ENCODE data around the gene ZBTB20. TPM values are rescaled to one million over a fixed set of nuclear protein-coding genes. Genes with fewer than 3 reads are reported as not detected.
A peak's percentile ranks its signal among the peaks of the same experiment; 100 is the strongest.

ZBTB20 gene
- total RNA-seq = 66.4 TPM
- long read RNA-seq, full-length matches to known transcripts = 8 of 112 reads
- long read RNA-seq, partial matches to known transcripts = 15 of 112 reads
- long read RNA-seq, other reads (novel, unspliced or antisense) = 89 of 112 reads

DNA sequence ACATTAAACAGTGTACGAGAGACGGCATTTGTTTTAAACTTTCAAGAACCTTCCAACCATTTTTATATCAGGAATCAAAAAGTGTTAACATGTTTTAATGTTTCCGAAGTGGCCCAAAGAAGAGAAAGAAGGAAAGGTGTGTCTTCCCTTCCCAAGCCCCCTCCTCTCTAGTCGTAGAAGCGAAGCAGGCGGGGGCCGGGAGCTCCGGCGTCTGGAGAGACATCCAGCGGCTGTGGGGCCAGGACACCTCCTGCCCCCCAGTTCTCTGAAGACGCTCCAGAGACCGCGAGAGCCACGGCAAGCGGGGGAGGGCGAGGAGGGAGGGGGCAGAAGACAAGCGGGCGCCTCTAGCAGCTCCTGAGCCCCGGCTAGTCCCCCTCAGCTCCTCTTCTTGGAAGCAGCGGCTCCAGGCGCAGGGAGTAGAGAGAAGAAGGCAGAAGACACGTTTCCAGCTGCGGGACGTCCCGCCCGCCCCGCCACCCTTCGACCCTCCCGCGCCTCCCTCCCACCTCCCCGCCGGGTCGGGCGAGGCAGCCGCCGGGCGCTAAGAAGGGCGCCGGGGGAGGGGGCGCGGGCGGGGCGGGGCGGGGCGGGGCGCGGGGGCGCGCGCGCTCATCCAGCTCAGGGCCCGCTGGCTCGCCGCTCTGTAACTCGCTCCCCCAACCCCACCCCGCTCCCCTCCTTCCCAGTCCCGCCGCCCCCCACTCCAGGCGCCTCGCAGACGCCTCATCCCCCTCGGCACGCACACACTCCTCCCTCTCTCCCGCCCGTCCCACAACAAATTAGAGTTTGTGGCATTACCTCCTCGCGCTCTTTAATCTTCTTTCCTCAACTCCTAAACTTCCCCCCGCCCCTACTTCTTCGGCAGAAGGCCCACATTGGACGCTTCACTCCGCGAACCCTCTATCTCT is at the start of gene ZBTB20:
Gene ZBTB20 (minus strand): TSS at position 871 of the 911 bp plus-strand sequence.
- DNase-seq = peak; percentile 77
- Histone ChIP-seq H3K4me1 (peaks cover 18% of the 10 kb centered on the region), H3K4me3 (peak within 1 kb of the TSS; percentile 75), H3K36me3 (no peaks in the 10 kb centered on the region), H3K27me3 (ENCODE audit: low read depth) (no peaks in the 10 kb centered on the region), H3K27ac (peak within 1 kb of the TSS; percentile 97), H3K9me3 (no peaks in the 10 kb centered on the region)
- intact Hi-C loops (cut with DNase I) = no loop called here
- ATAC-seq = peak; percentile 64
- TF ChIP-seq, protein P1, sequence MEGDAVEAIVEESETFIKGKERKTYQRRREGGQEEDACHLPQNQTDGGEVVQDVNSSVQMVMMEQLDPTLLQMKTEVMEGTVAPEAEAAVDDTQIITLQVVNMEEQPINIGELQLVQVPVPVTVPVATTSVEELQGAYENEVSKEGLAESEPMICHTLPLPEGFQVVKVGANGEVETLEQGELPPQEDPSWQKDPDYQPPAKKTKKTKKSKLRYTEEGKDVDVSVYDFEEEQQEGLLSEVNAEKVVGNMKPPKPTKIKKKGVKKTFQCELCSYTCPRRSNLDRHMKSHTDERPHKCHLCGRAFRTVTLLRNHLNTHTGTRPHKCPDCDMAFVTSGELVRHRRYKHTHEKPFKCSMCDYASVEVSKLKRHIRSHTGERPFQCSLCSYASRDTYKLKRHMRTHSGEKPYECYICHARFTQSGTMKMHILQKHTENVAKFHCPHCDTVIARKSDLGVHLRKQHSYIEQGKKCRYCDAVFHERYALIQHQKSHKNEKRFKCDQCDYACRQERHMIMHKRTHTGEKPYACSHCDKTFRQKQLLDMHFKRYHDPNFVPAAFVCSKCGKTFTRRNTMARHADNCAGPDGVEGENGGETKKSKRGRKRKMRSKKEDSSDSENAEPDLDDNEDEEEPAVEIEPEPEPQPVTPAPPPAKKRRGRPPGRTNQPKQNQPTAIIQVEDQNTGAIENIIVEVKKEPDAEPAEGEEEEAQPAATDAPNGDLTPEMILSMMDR (IDR thresholded peaks at IDR 0.05) = no peak

DNA sequence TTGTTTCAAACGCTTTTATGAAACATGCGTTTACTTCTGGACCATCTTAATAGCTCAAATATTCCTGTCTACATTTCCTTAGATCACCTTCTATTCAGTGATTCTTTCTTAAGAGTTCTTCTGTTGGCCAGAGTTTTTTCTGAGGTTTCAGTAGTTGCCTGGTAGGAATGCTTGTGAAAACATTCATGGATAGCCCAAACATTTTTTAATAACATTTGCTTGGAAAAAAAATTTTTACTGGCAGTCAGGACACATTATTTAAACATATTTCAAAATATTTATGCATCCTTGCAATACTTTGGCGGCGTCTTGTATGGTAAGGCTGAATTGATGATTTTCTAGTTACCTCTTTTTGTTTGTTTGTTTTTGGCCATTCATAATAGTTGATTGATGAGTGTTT is 47.4 kb upstream of the ZBTB20 start:
- TF ChIP-seq, protein P1 (IDR thresholded peaks at IDR 0.05) = no peak
- no peaks in the 10 kb centered on the region for H3K4me1 ChIP-seq
- ATAC-seq (no peak), DNase-seq (no peak)
- no peak overlapping the region for H3K4me3 ChIP-seq
- intact Hi-C loops (cut with DNase I) = no loop called here
- H3K27me3 ChIP-seq (ENCODE audit: low read depth) = no peaks in the 10 kb centered on the region
- peaks cover 7% of the 10 kb centered on the region for H3K9me3 ChIP-seq
- H3K27ac ChIP-seq = no peak overlapping the region
- H3K36me3 ChIP-seq = no peaks in the 10 kb centered on the region

DNA sequence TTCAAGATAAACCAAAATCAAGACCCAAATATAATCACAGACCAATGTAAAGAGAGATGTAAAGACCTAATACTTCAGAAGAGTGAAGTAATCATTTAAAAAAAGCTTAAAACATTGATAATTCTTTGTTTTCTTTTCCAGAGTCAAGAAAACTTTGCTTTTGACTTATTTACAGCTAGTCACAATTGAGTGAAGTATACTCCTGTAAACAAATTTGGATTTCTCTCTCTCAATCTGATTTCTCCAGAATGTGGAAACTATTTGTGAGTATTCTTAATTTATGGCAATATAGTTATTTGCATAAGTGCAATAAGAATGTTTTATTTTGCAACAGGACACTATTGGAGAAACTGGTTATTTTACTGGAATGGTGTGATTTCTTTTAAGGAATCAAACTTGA is 43.7 kb upstream of the ZBTB20 start:
- TF ChIP-seq, protein P1 (IDR thresholded peaks at IDR 0.05) = no peak
- Histone ChIP-seq H3K36me3 (no peaks in the 10 kb centered on the region), H3K9me3 (peaks cover 7% of the 10 kb centered on the region), H3K27me3 (ENCODE audit: low read depth) (no peaks in the 10 kb centered on the region), H3K4me1 (no peaks in the 10 kb centered on the region), H3K27ac (no peak overlapping the region), H3K4me3 (no peak overlapping the region)
- intact Hi-C loops (cut with DNase I) = no loop called here
- ATAC-seq (no peak), DNase-seq (no peak)

DNA sequence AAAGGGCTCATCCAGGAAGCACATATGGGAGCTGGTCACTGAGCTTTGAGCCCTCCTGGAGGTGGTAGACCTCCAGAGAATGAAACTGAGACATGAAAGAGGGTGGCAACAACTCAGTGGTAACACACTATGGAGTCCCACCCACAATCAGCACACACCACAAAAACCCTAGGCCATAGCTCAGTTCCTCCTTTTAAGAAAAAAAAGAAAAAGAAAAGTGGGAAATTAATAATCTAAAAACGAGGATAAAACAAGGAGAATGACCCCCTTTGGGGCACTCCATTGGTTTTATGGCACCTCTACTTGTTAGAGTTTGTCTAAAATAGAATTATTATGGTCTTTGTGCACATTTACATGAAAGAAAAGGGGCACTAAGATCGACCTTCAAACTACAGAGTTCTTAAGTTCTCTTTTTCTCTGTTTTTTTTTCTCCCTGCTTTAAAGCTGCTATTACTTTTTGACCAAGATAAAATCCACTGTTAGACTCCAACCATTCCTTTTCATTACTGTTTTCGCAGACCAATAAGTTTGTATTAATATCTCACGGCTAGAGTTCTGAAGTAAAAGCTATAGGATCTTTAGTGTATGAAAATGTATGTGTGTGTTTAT is 40.2 kb upstream of the ZBTB20 start:
- peak in 1 of 2 donors; percentile 30 for ATAC-seq

More for the DNA sequence above, 40.2 kb upstream of the ZBTB20 start:
- intact Hi-C loops (cut with DNase I) = no loop called here
- Histone ChIP-seq H3K27me3 (ENCODE audit: low read depth) (no peaks in the 10 kb centered on the region), H3K4me1 (no peaks in the 10 kb centered on the region), H3K27ac (no peak overlapping the region), H3K9me3 (peaks cover 7% of the 10 kb centered on the region), H3K36me3 (no peaks in the 10 kb centered on the region), H3K4me3 (no peak overlapping the region)
- no peak for DNase-seq
- TF ChIP-seq, protein P1 (IDR thresholded peaks at IDR 0.05) = no peak
